Measurements from ENCODE around the gene TAOK1.

The TAOK1 gene

DNA sequence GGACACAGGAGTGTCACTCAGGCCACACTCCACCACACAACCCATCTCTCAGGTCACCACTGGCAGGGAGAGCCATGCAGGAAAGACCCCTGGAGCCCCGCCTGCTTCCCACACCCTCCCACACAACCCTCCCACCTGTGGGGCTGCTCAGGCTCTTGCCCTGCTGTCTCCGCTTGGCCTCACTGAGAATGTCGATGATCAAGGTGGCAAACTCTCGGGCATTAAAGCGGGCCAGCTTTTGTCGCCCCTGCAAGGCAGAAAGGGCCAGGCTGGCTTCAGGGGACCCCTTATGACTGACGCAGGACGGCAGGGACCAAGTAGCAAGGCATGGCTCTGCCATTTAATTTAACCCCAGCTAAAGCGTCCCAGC is 186.8 kb downstream of the TAOK1 start:
- Histone ChIP-seq H3K27ac (no peak overlapping the region), H3K27me3 (ENCODE audit: insufficient read depth, low read depth, severe bottlenecking) (no peaks in the 10 kb centered on the region), H3K9me3 (ENCODE audit: severe bottlenecking) (no peaks in the 10 kb centered on the region), H3K36me3 (peaks cover 80% of the 10 kb centered on the region), H3K4me3 (ENCODE audit: low read depth, low read length) (no peak overlapping the region)
- DNase-seq = no peak
- TF ChIP-seq CTCF (IDR thresholded peaks at IDR 0.05; ENCODE audit: low read depth, low read length) = no peak

- Histone ChIP-seq H3K4me3 (ENCODE audit: low read depth, low read length) (no peak overlapping the region), H3K27me3 (ENCODE audit: insufficient read depth, low read depth, severe bottlenecking) (no peaks in the 10 kb centered on the region), H3K36me3 (peaks cover 82% of the 10 kb centered on the region), H3K9me3 (ENCODE audit: severe bottlenecking) (no peaks in the 10 kb centered on the region), H3K27ac (no peak overlapping the region)
- no peak for TF ChIP-seq CTCF (IDR thresholded peaks at IDR 0.05; ENCODE audit: low read depth, low read length)
- no peak for DNase-seq
These were observed 187.4 kb downstream of the TAOK1 start for GRCh38 chr17:29577385-29578211.

GRCh38 chr17:29578626-29579485 is 188.7 kb downstream of the TAOK1 start:
- H3K4me3 ChIP-seq (ENCODE audit: low read depth, low read length) = no peak overlapping the region
- H3K27me3 ChIP-seq (ENCODE audit: insufficient read depth, low read depth, severe bottlenecking) = no peaks in the 10 kb centered on the region
- no peak overlapping the region for H3K27ac ChIP-seq
- no peaks in the 10 kb centered on the region for H3K9me3 ChIP-seq (ENCODE audit: severe bottlenecking)
- H3K36me3 ChIP-seq = peaks cover 83% of the 10 kb centered on the region
- TF ChIP-seq CTCF (IDR thresholded peaks at IDR 0.05; ENCODE audit: low read depth, low read length) = no peak
- DNase-seq = no peak

DNA sequence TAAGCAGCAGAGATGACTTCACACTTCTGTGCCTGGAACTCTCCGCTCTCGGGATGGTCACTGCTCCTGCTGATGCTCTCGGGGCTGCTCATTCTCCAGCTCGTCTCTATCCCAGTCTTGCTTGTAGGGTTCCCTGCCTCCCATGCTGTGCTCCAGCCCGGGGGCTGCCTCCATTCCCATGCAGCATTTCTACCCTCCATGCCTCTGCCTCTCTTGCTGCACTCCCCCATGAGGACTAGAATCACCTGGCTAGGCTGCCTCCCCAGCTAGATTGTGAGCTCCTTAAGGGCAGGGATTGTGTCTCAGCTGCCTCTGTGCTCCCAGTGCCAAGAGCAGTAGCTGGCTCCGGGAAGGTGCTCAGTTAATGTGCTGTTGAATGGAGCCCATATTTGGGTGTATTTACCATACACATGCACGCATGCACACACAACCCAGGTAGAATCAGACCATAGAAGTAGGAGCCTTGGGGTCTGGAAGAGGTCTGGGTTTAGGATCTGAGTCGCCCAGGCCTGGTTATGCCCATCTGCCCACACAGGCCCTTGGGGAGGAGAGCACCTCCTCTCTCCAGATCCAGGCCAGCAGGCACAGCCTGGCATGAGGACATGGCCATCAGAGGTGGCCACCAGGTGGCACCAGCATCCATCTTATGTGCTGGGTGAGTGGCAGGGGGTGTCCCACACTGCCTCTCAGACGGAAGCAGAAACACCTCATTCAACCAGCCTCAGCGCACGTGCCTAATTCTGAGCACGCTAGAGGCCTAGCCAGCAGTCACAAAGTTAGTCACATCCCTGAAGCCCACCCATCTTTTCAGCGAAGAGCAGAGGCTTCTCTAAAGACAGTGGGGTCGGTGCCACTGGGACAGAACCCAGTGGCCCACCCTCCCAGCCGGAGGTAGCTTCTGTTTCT is 190.0 kb downstream of the TAOK1 start:
- no peak overlapping the region for H3K27ac ChIP-seq
- peaks cover 72% of the 10 kb centered on the region for H3K36me3 ChIP-seq
- peak; percentile 96 for TF ChIP-seq CTCF (IDR thresholded peaks at IDR 0.05; ENCODE audit: low read depth, low read length)
- H3K27me3 ChIP-seq (ENCODE audit: insufficient read depth, low read depth, severe bottlenecking) = no peaks in the 10 kb centered on the region
- peak; percentile 83 for DNase-seq
- no peaks in the 10 kb centered on the region for H3K9me3 ChIP-seq (ENCODE audit: severe bottlenecking)
- no peak overlapping the region for H3K4me3 ChIP-seq (ENCODE audit: low read depth, low read length)

DNA sequence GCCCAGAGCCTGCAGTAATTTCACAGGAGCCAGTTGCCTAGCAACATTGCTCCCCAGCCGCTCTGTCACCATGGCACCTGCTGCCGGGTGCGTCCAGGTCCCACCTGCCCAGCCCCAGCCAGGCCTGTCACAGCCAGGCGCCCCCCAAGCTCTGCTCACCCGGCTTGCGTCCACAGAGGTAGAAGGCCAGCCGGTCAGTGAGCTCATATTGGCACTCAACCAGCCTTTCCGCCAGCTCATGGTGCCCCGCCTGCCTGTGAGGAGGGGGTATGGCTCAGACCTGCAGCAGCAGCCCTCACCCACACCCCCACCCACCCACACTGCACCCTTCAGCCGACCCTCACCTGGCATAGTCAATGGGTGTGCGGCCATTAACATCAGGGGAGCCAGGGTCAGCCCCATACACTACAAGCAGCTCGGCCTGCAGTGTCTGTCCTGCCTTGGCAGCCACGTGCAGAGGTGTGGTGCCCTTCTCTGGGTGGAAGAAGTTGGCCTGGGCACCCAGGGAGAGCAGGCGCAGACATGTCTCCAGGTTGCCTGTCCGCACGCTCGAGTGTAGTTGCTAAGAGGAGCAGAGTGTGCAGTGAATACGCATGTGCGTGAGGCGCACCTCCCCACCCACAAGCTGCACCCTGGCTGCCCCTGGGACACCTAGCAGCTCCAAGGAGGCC is 191.6 kb downstream of the TAOK1 start:
- DNase-seq = no peak
- no peaks in the 10 kb centered on the region for H3K9me3 ChIP-seq (ENCODE audit: severe bottlenecking)
- H3K36me3 ChIP-seq = peaks cover 57% of the 10 kb centered on the region
- H3K4me3 ChIP-seq (ENCODE audit: low read depth, low read length) = no peak overlapping the region
- no peak overlapping the region for H3K27ac ChIP-seq
- no peaks in the 10 kb centered on the region for H3K27me3 ChIP-seq (ENCODE audit: insufficient read depth, low read depth, severe bottlenecking)
- no peak for TF ChIP-seq CTCF (IDR thresholded peaks at IDR 0.05; ENCODE audit: low read depth, low read length)

Data from WERI-Rb-1 (cell line).